Osteocyte (in vitro differentiated cells): ENCODE data around the gene LAMA5. TPM values are rescaled to one million over a fixed set of nuclear protein-coding genes. Genes with fewer than 3 reads are reported as not detected.
"Not testable (repeated sequence)": the region's sequence is repeated elsewhere in the genome, so short reads cannot be mapped to it uniquely, and the experiment has no call there.

Experiments
- DNase-seq: peaks from one replicate; pipeline ENCODE4 v3.0.0; 2021; ENCODE audit warnings: mixed read lengths; ENCODE audit not compliant: unreplicated experiment; ENCODE audit errors: extremely low spot score
- H3K27ac Mint-ChIP-seq: one replicate; pipeline ENCODE4 v1.8.0; 2021; ENCODE audit warnings: mild to moderate bottlenecking, mixed read lengths; ENCODE audit not compliant: unreplicated experiment
- H3K27me3 Mint-ChIP-seq: one replicate; pipeline ENCODE4 v1.8.0; 2021; ENCODE audit warnings: mixed read lengths; ENCODE audit not compliant: unreplicated experiment
- H3K36me3 Mint-ChIP-seq: one replicate; pipeline ENCODE4 v1.8.0; 2021; ENCODE audit warnings: mixed read lengths; ENCODE audit not compliant: unreplicated experiment
- H3K4me1 Mint-ChIP-seq: one replicate; pipeline ENCODE4 v1.8.0; 2021; ENCODE audit warnings: mixed read lengths; ENCODE audit not compliant: unreplicated experiment
- H3K4me3 Mint-ChIP-seq: one replicate; pipeline ENCODE4 v1.8.0; 2021; ENCODE audit warnings: mild to moderate bottlenecking, moderate library complexity, mixed read lengths; ENCODE audit not compliant: unreplicated experiment
- H3K9me3 Mint-ChIP-seq: one replicate; pipeline ENCODE4 v1.8.0; 2021; ENCODE audit warnings: mixed read lengths; ENCODE audit not compliant: unreplicated experiment
- CTCF ChIP-seq: fragments of 200-600 bp; sonication (generic); IDR thresholded peaks from 2 replicates; pipeline ENCODE4 v1.5.0; 2021; ENCODE audit warnings: antibody characterized with exemption, mild to moderate bottlenecking, moderate library complexity
- total RNA-seq: library from RNA; stranded (reverse); gene quantifications from 2 replicates; pipeline ENCODE4 v1.2.1, GENCODE V29; 2021

Gene LAMA5
- total RNA-seq, 1 donor from 2014 or later: 201 TPM

- Mint-ChIP-seq H3K27ac (peak overlapping the region; percentile 54), H3K4me1 (peaks cover 50% of the 10 kb centered on the region), H3K4me3 (no peak overlapping the region), H3K36me3 (no peaks in the 10 kb centered on the region), H3K9me3 (no peaks in the 10 kb centered on the region), H3K27me3 (no peaks in the 10 kb centered on the region)
- DNase-seq: no peak
- no peak for TF ChIP-seq CTCF
These were observed 7.4 kb upstream of the LAMA5 start for GRCh38 chr20:62374331-62375152.

GRCh38 chr20:62373631-62374179 lies 6.6 kb upstream of the LAMA5 start:
- not testable (repeated sequence) for H3K9me3 Mint-ChIP-seq, H3K27me3 Mint-ChIP-seq, DNase-seq, H3K27ac Mint-ChIP-seq, H3K36me3 Mint-ChIP-seq, H3K4me3 Mint-ChIP-seq
- peaks cover 57% of the 10 kb centered on the region for H3K4me1 Mint-ChIP-seq

GRCh38 chr20:62372042-62372993 lies 5.2 kb upstream of the LAMA5 start:
- Mint-ChIP-seq H3K9me3 (no peaks in the 10 kb centered on the region), H3K4me3 (no peak overlapping the region), H3K27me3 (no peaks in the 10 kb centered on the region), H3K27ac (no peak overlapping the region), H3K36me3 (no peaks in the 10 kb centered on the region), H3K4me1 (peaks cover 61% of the 10 kb centered on the region)
- TF ChIP-seq CTCF: no peak
- DNase-seq: no peak

GRCh38 chr20:62371588-62372041 lies 4.5 kb upstream of the LAMA5 start:
- H3K36me3 Mint-ChIP-seq: no peaks in the 10 kb centered on the region
- H3K4me1 Mint-ChIP-seq: peaks cover 54% of the 10 kb centered on the region
- H3K27ac Mint-ChIP-seq: no peak overlapping the region
- TF ChIP-seq CTCF: no peak
- no peak for DNase-seq
- H3K9me3 Mint-ChIP-seq: no peaks in the 10 kb centered on the region
- H3K27me3 Mint-ChIP-seq: no peaks in the 10 kb centered on the region
- H3K4me3 Mint-ChIP-seq: no peak overlapping the region

GRCh38 chr20:62370807-62371587 lies 3.9 kb upstream of the LAMA5 start:
- peaks cover 51% of the 10 kb centered on the region for H3K4me1 Mint-ChIP-seq
- no peak overlapping the region for H3K4me3 Mint-ChIP-seq
- no peaks in the 10 kb centered on the region for H3K9me3 Mint-ChIP-seq
- no peaks in the 10 kb centered on the region for H3K27me3 Mint-ChIP-seq
- H3K27ac Mint-ChIP-seq: no peak overlapping the region
- no peaks in the 10 kb centered on the region for H3K36me3 Mint-ChIP-seq
- DNase-seq: no peak
- TF ChIP-seq CTCF: no peak
